ENCODE results near the gene MVB12A.

- TF ChIP-seq SRF (CRISPR knock-in tag; IDR thresholded peaks at IDR 0.05) (no peak), ZBTB7A (IDR thresholded peaks at IDR 0.05; ENCODE audit: borderline replicate concordance, control insufficient read depth, low read depth, low read length) (no peak), CTCF (IDR thresholded peaks at IDR 0.05 in 2 of 3, conservative IDR thresholded peaks at IDR 0.05 in 1 of 3; ENCODE audit: insufficient read depth in 2 of 3, low read depth in 1 of 3, low read length in 3 of 3) (no peak), POLR2A (conservative IDR thresholded peaks at IDR 0.05) (no peak), YY1 (IDR thresholded peaks at IDR 0.05; ENCODE audit: borderline replicate concordance in 1 of 3, control insufficient read depth in 1 of 3, extremely low read depth in 1 of 3, insufficient read depth in 3 of 3, insufficient read length in 1 of 3, insufficient replicate concordance in 2 of 3, low read depth in 1 of 3, low read length in 2 of 3) (no peak), STAT6 (CRISPR knock-in tag; IDR thresholded peaks at IDR 0.05) (no peak), U2AF1 (optimal IDR thresholded peaks at IDR 0.05; ENCODE audit: low read depth, low read length) (no peak), ELF4 (CRISPR knock-in tag; IDR thresholded peaks at IDR 0.05) (no peak), JUNB (CRISPR knock-in tag; conservative IDR thresholded peaks at IDR 0.05) (no peak), ZNF3 (CRISPR knock-in tag; IDR thresholded peaks at IDR 0.05) (no peak), CREM (IDR thresholded peaks at IDR 0.05; ENCODE audit: low read depth) (no peak)
These were observed 13.0 kb upstream of the MVB12A start for GRCh38 chr19:17406887-17407196.
